Upper lobe of right lung (tissue), 1 donor: ENCODE data around the gene HGD. TPM values are rescaled to one million over a fixed set of nuclear protein-coding genes. Genes with fewer than 3 reads are reported as not detected.

ENCODE experiments used
- ATAC-seq: fragments of 200-7000 bp; cut with Tn5 transposase; one replicate; pipeline ENCODE4 v1.9.1; 2020; ENCODE audit warnings: mild to moderate bottlenecking, moderate library complexity
- DNase-seq: peaks from one replicate; pipeline ENCODE4 v3.0.0-alpha.2; 2020
- H3K27ac ChIP-seq: fragments of 200-600 bp; one replicate; pipeline ENCODE4 v1.8.0; 2022
- H3K27me3 ChIP-seq: fragments of 200-600 bp; one replicate; pipeline ENCODE4 v1.8.0; 2022; ENCODE audit warnings: mild to moderate bottlenecking
- H3K36me3 ChIP-seq: fragments of 200-600 bp; one replicate; pipeline ENCODE4 v1.8.0; 2022
- H3K4me1 ChIP-seq: fragments of 200-600 bp; one replicate; pipeline ENCODE4 v1.8.0; 2022
- H3K4me3 ChIP-seq: fragments of 200-600 bp; one replicate; pipeline ENCODE4 v1.8.0; 2022; ENCODE audit warnings: mild to moderate bottlenecking
- H3K9me3 ChIP-seq: fragments of 200-600 bp; one replicate; pipeline ENCODE4 v1.8.0; 2022
- CTCF ChIP-seq: fragments of 200-600 bp; IDR thresholded peaks from one replicate; pipeline ENCODE4 v1.8.0; 2022; ENCODE audit warnings: antibody characterized with exemption
- intact Hi-C: fragments of 100-400 bp; cut with DNase I; formaldehyde crosslinking; loops from one replicate; pipeline ENCODE4 v1.11.0; 2022
- total RNA-seq: library from RNA; stranded (reverse); fragmentation: NEBNext Ultra II Directional; extraction: Animal tissue kit (Norgen Biotek cat#: 25700); gene quantifications from one replicate; pipeline ENCODE4 v1.2.1, GENCODE V29; 2021
- donor health status: DM: no; HTN: yes; CAD: no; lungs with severe emphysema.

Gene HGD
- total RNA-seq, 1 donor from 2014 or later = 3.2 TPM

- intact Hi-C loops = no loop called here
- no peaks in the 10 kb centered on the region for H3K27me3 ChIP-seq
- no peak overlapping the region for H3K4me3 ChIP-seq
- peaks cover 37% of the 10 kb centered on the region for H3K36me3 ChIP-seq
- peaks cover 7% of the 10 kb centered on the region for H3K4me1 ChIP-seq
- DNase-seq (no peak), ATAC-seq (no peak)
- H3K9me3 ChIP-seq = no peaks in the 10 kb centered on the region
- no peak for TF ChIP-seq CTCF
- no peak overlapping the region for H3K27ac ChIP-seq
Observed at GRCh38 chr3:120604382-120604781, 77.7 kb downstream of the HGD start.

GRCh38 chr3:120602682-120603081 is 79.4 kb downstream of the HGD start:
- Histone ChIP-seq H3K36me3 (peaks cover 53% of the 10 kb centered on the region), H3K4me3 (no peak overlapping the region), H3K9me3 (no peaks in the 10 kb centered on the region), H3K27me3 (no peaks in the 10 kb centered on the region), H3K27ac (no peak overlapping the region), H3K4me1 (peaks cover 19% of the 10 kb centered on the region)
- no peak for DNase-seq
- no peak for TF ChIP-seq CTCF
- ATAC-seq = no peak
- intact Hi-C loops = no loop called here

GRCh38 chr3:120601554-120601953 is 80.5 kb downstream of the HGD start:
- Histone ChIP-seq H3K4me1 (peaks cover 26% of the 10 kb centered on the region), H3K27ac (no peak overlapping the region), H3K36me3 (peaks cover 53% of the 10 kb centered on the region), H3K4me3 (no peak overlapping the region), H3K27me3 (no peaks in the 10 kb centered on the region), H3K9me3 (no peaks in the 10 kb centered on the region)
- DNase-seq (no peak), ATAC-seq (no peak)
- TF ChIP-seq CTCF = no peak
- intact Hi-C loops = no loop called here

GRCh38 chr3:120599211-120599610 is 82.8 kb downstream of the HGD start:
- Histone ChIP-seq H3K27me3 (no peaks in the 10 kb centered on the region), H3K36me3 (peaks cover 53% of the 10 kb centered on the region), H3K4me1 (peaks cover 26% of the 10 kb centered on the region), H3K9me3 (no peaks in the 10 kb centered on the region), H3K4me3 (no peak overlapping the region), H3K27ac (no peak overlapping the region)
- no peak for TF ChIP-seq CTCF
- no peak for ATAC-seq
- intact Hi-C loops = no loop called here
- DNase-seq = no peak

GRCh38 chr3:120597445-120598049 is 84.5 kb downstream of the HGD start:
- peak overlapping the region; percentile 89 for H3K4me3 ChIP-seq
- H3K27ac ChIP-seq = no peak overlapping the region
- no peak for TF ChIP-seq CTCF
- ATAC-seq (no peak), DNase-seq (no peak)
- intact Hi-C loops = no loop called here
- H3K9me3 ChIP-seq = no peaks in the 10 kb centered on the region
- no peaks in the 10 kb centered on the region for H3K27me3 ChIP-seq
- H3K4me1 ChIP-seq = peaks cover 26% of the 10 kb centered on the region
- peaks cover 47% of the 10 kb centered on the region for H3K36me3 ChIP-seq

GRCh38 chr3:120596853-120597223 is 85.2 kb downstream of the HGD start:
- no peak for TF ChIP-seq CTCF
- peaks cover 26% of the 10 kb centered on the region for H3K4me1 ChIP-seq
- ATAC-seq (no peak), DNase-seq (no peak)
- no peaks in the 10 kb centered on the region for H3K27me3 ChIP-seq
- peaks cover 40% of the 10 kb centered on the region for H3K36me3 ChIP-seq
- intact Hi-C loops = no loop called here
- peak overlapping the region; percentile 89 for H3K4me3 ChIP-seq
- peak overlapping the region; percentile 93 for H3K27ac ChIP-seq
- no peaks in the 10 kb centered on the region for H3K9me3 ChIP-seq
